ENCODE results near the gene ROR2. TPM values are rescaled to one million over a fixed set of nuclear protein-coding genes. Genes with fewer than 3 reads are reported as not detected.

Gene ROR2
- total and polyA plus RNA-seq, 2 of the 13 experiments (the other 11 are each of a cell fraction or from before 2014, with no cell fraction given), result not detected

DNA sequence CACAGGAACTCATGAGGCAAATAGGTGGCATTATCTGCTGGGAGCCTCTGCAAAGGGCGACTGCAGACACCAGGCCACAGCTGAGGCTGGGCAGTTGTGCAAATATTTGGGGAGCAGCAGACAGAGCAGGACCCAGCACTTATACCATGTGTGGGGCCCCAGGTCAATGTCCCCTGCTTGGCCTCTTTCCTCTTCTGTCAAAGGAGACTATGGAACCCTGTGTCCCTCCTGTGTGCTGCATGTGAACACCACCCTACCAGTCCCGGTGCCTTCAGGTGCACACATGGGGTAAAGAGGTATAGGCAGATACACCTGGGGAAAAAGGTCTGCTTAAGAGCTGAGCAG is 50.8 kb downstream of the ROR2 start (continued):
- TF ChIP-seq SP2 (CRISPR knock-in tag; IDR thresholded peaks at IDR 0.05) (no peak), MEIS1 (CRISPR knock-in tag; IDR thresholded peaks at IDR 0.05; ENCODE audit: borderline replicate concordance) (no peak), ZNF367 (CRISPR knock-in tag; IDR thresholded peaks at IDR 0.05; ENCODE audit: borderline replicate concordance) (no peak), KDM3A (CRISPR knock-in tag; IDR thresholded peaks at IDR 0.05; ENCODE audit: low read depth) (no peak), MED1 (CRISPR knock-in tag; IDR thresholded peaks at IDR 0.05) (no peak), YEATS4 (CRISPR knock-in tag; IDR thresholded peaks at IDR 0.05; ENCODE audit: borderline replicate concordance) (no peak), ERF (CRISPR knock-in tag; IDR thresholded peaks at IDR 0.05) (no peak), POLR2AphosphoS2 (IDR thresholded peaks at IDR 0.05; ENCODE audit: low read depth, low read length) (no peak), ZNF3 (CRISPR knock-in tag; IDR thresholded peaks at IDR 0.05) (no peak), EHMT2 (IDR thresholded peaks at IDR 0.05; ENCODE audit: borderline replicate concordance, low read depth, low read length) (peak; percentile 51; the same call in 1 of the 2 replicates), MLLT10 (CRISPR knock-in tag; IDR thresholded peaks at IDR 0.05) (no peak), ZNF780A (CRISPR knock-in tag; IDR thresholded peaks at IDR 0.05) (no peak), CHCHD3 (CRISPR knock-in tag; IDR thresholded peaks at IDR 0.05) (no peak), ZNF563 (CRISPR knock-in tag; IDR thresholded peaks at IDR 0.05) (no peak), NFKB2 (CRISPR knock-in tag; IDR thresholded peaks at IDR 0.05; ENCODE audit: borderline replicate concordance) (no peak), BRCA1 (CRISPR knock-in tag; IDR thresholded peaks at IDR 0.05) (no peak), DPF2 (CRISPR knock-in tag; IDR thresholded peaks at IDR 0.05; ENCODE audit: borderline replicate concordance, low read depth) (no peak), ZNF841 (CRISPR knock-in tag; IDR thresholded peaks at IDR 0.05; ENCODE audit: borderline replicate concordance) (no peak), CBFB (CRISPR knock-in tag; IDR thresholded peaks at IDR 0.05) (no peak), ZC3H4 (CRISPR knock-in tag; IDR thresholded peaks at IDR 0.05; ENCODE audit: borderline replicate concordance) (no peak), RARG (CRISPR knock-in tag; IDR thresholded peaks at IDR 0.05; ENCODE audit: low read depth) (no peak), JDP2 (CRISPR knock-in tag; IDR thresholded peaks at IDR 0.05; ENCODE audit: borderline replicate concordance) (no peak), NFE2L1 (CRISPR knock-in tag; IDR thresholded peaks at IDR 0.05; ENCODE audit: borderline replicate concordance) (no peak)
- TF ChIP-seq, protein P1, sequence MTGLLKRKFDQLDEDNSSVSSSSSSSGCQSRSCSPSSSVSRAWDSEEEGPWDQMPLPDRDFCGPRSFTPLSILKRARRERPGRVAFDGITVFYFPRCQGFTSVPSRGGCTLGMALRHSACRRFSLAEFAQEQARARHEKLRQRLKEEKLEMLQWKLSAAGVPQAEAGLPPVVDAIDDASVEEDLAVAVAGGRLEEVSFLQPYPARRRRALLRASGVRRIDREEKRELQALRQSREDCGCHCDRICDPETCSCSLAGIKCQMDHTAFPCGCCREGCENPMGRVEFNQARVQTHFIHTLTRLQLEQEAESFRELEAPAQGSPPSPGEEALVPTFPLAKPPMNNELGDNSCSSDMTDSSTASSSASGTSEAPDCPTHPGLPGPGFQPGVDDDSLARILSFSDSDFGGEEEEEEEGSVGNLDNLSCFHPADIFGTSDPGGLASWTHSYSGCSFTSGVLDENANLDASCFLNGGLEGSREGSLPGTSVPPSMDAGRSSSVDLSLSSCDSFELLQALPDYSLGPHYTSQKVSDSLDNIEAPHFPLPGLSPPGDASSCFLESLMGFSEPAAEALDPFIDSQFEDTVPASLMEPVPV (CRISPR knock-in tag; IDR thresholded peaks at IDR 0.05), result no peak
- TF ChIP-seq, protein P2, sequence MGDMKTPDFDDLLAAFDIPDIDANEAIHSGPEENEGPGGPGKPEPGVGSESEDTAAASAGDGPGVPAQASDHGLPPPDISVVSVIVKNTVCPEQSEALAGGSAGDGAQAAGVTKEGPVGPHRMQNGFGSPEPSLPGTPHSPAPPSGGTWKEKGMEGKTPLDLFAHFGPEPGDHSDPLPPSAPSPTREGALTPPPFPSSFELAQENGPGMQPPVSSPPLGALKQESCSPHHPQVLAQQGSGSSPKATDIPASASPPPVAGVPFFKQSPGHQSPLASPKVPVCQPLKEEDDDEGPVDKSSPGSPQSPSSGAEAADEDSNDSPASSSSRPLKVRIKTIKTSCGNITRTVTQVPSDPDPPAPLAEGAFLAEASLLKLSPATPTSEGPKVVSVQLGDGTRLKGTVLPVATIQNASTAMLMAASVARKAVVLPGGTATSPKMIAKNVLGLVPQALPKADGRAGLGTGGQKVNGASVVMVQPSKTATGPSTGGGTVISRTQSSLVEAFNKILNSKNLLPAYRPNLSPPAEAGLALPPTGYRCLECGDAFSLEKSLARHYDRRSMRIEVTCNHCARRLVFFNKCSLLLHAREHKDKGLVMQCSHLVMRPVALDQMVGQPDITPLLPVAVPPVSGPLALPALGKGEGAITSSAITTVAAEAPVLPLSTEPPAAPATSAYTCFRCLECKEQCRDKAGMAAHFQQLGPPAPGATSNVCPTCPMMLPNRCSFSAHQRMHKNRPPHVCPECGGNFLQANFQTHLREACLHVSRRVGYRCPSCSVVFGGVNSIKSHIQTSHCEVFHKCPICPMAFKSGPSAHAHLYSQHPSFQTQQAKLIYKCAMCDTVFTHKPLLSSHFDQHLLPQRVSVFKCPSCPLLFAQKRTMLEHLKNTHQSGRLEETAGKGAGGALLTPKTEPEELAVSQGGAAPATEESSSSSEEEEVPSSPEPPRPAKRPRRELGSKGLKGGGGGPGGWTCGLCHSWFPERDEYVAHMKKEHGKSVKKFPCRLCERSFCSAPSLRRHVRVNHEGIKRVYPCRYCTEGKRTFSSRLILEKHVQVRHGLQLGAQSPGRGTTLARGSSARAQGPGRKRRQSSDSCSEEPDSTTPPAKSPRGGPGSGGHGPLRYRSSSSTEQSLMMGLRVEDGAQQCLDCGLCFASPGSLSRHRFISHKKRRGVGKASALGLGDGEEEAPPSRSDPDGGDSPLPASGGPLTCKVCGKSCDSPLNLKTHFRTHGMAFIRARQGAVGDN (CRISPR knock-in tag; IDR thresholded peaks at IDR 0.05), result peak; percentile 38; the same call in 1 of the 2 replicates
